Tibial artery (tissue), 4 donors: Measurements from ENCODE around the gene SDCCAG8.

ENCODE experiments used
- DNase-seq, 2 donors: peaks; one replicate each; pipeline ENCODE4 v3.0.0-alpha.2; 2019
- H3K27ac ChIP-seq, 2 donors: fragments of 200-600 bp; sonication (generic) in 1 of 2; 1 replicate in 1 of 2; 2 replicates in 1 of 2; pipeline ENCODE4 v1.5.1; 2018 to 2019; ENCODE audit warnings: mild to moderate bottlenecking in 1 of 2
- H3K27me3 ChIP-seq, 2 donors: fragments of 200-600 bp; sonication (generic) in 1 of 2; one replicate each; pipeline versions ENCODE4 v1.5.1 to v1.6.0; 2016 to 2019
- H3K36me3 ChIP-seq, 3 donors: fragments of 200-600 bp; sonication (generic) in 2 of 3; one replicate each; pipeline ENCODE4 v1.5.1; 2016 to 2019; ENCODE audit warnings: mild to moderate bottlenecking in 2 of 3
- H3K4me1 ChIP-seq, 4 donors: fragments of 200-600 bp; sonication (generic) in 2 of 4; 1 replicate in 3 of 4; 2 replicates in 1 of 4; pipeline ENCODE4 v1.5.1; 2016 to 2019
- H3K4me3 ChIP-seq, 2 donors: fragments of 200-600 bp; sonication (generic) in 1 of 2; 1 replicate in 1 of 2; 2 replicates in 1 of 2; pipeline ENCODE4 v1.5.1; 2018 to 2019; ENCODE audit warnings: mild to moderate bottlenecking in 2 of 2
- H3K9me3 ChIP-seq, 3 donors: fragments of 200-600 bp; sonication (generic) in 1 of 3; one replicate each; pipeline ENCODE4 v1.5.1; 2016 to 2019
- CTCF ChIP-seq, 2 experiments: fragments of 200-600 bp in 1 of 2; fragments of 450-650 bp in 1 of 2; IDR thresholded peaks; one replicate each; pipeline ENCODE4 v1.5.1; 2017 to 2019; ENCODE audit warnings: antibody characterized with exemption in 2 of 2, mild to moderate bottlenecking in 1 of 2, moderate library complexity in 1 of 2
- intact Hi-C: fragments of 100-400 bp; cut with DNase I; formaldehyde crosslinking; loops from one replicate; pipeline ENCODE4 v1.15.0; 2023; ENCODE audit warnings: low total_unique reads

The SDCCAG8 gene

GRCh38 chr1:243402868-243403267 lies 147.0 kb downstream of the SDCCAG8 start:
- Histone ChIP-seq H3K36me3 (peaks cover 0 to 8% (median 6%) of the 10 kb centered on the region in 3 donors), H3K9me3 (no peaks in the 10 kb centered on the region), H3K27me3 (no peaks in the 10 kb centered on the region), H3K4me3 (no peak overlapping the region), H3K27ac (no peak overlapping the region), H3K4me1 (no peaks in the 10 kb centered on the region)
- no peak for TF ChIP-seq CTCF (IDR thresholded peaks at IDR 0.05)
- intact Hi-C loops: no loop called here
- DNase-seq: no peak

GRCh38 chr1:243406424-243406823 lies 150.6 kb downstream of the SDCCAG8 start:
- no peak for DNase-seq
- no peaks in the 10 kb centered on the region for H3K4me1 ChIP-seq
- no peak for TF ChIP-seq CTCF (IDR thresholded peaks at IDR 0.05)
- no peaks in the 10 kb centered on the region for H3K27me3 ChIP-seq
- H3K4me3 ChIP-seq: no peak overlapping the region
- peaks cover 0 to 8% (median 6%) of the 10 kb centered on the region in 3 donors for H3K36me3 ChIP-seq
- intact Hi-C loops: no loop called here
- no peak overlapping the region for H3K27ac ChIP-seq
- no peaks in the 10 kb centered on the region for H3K9me3 ChIP-seq

GRCh38 chr1:243407284-243408018 lies 151.6 kb downstream of the SDCCAG8 start:
- Histone ChIP-seq H3K9me3 (no peaks in the 10 kb centered on the region), H3K27me3 (no peaks in the 10 kb centered on the region), H3K4me1 (no peaks in the 10 kb centered on the region), H3K4me3 (no peak overlapping the region), H3K27ac (no peak overlapping the region), H3K36me3 (peaks cover 0 to 8% (median 6%) of the 10 kb centered on the region in 3 donors)
- DNase-seq: no peak
- TF ChIP-seq CTCF (IDR thresholded peaks at IDR 0.05): no peak
- intact Hi-C loops: no loop called here

GRCh38 chr1:243408479-243408878 lies 152.6 kb downstream of the SDCCAG8 start:
- Histone ChIP-seq H3K27me3 (no peaks in the 10 kb centered on the region), H3K4me1 (no peaks in the 10 kb centered on the region), H3K36me3 (peaks cover 0 to 7% (median 5%) of the 10 kb centered on the region in 3 donors), H3K9me3 (no peaks in the 10 kb centered on the region), H3K4me3 (no peak overlapping the region), H3K27ac (no peak overlapping the region)
- DNase-seq: no peak
- TF ChIP-seq CTCF (IDR thresholded peaks at IDR 0.05): no peak
- intact Hi-C loops: no loop called here

- no peak overlapping the region for H3K27ac ChIP-seq
- no peaks in the 10 kb centered on the region for H3K4me1 ChIP-seq
- no peaks in the 10 kb centered on the region for H3K36me3 ChIP-seq
- TF ChIP-seq CTCF (IDR thresholded peaks at IDR 0.05): no peak
- no peaks in the 10 kb centered on the region for H3K9me3 ChIP-seq
- H3K27me3 ChIP-seq: no peaks in the 10 kb centered on the region
- no peak overlapping the region for H3K4me3 ChIP-seq
- no peak for DNase-seq
- intact Hi-C loops: no loop called here
These were observed 153.4 kb downstream of the SDCCAG8 start for GRCh38 chr1:243409284-243409683.
